ENCODE results near the gene CMIP. TPM values are rescaled to one million over a fixed set of nuclear protein-coding genes. Genes with fewer than 3 reads are reported as not detected.
"Not testable (repeated sequence)": the region's sequence is repeated elsewhere in the genome, so short reads cannot be mapped to it uniquely, and the experiment has no call there.

The CMIP gene
- total RNA-seq, 1 donor, result 15.7 TPM

- no peak overlapping the region for H3K4me3 ChIP-seq (ENCODE audit: low read depth, low read length)
- DNase-seq (ENCODE audit: low read depth), result no peak
- TF ChIP-seq, protein P1, sequence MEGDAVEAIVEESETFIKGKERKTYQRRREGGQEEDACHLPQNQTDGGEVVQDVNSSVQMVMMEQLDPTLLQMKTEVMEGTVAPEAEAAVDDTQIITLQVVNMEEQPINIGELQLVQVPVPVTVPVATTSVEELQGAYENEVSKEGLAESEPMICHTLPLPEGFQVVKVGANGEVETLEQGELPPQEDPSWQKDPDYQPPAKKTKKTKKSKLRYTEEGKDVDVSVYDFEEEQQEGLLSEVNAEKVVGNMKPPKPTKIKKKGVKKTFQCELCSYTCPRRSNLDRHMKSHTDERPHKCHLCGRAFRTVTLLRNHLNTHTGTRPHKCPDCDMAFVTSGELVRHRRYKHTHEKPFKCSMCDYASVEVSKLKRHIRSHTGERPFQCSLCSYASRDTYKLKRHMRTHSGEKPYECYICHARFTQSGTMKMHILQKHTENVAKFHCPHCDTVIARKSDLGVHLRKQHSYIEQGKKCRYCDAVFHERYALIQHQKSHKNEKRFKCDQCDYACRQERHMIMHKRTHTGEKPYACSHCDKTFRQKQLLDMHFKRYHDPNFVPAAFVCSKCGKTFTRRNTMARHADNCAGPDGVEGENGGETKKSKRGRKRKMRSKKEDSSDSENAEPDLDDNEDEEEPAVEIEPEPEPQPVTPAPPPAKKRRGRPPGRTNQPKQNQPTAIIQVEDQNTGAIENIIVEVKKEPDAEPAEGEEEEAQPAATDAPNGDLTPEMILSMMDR (IDR thresholded peaks at IDR 0.05; ENCODE audit: insufficient read depth, low read length), result no peak
Observed at GRCh38 chr16:81572386-81573144, 128.0 kb downstream of the CMIP start.

DNA sequence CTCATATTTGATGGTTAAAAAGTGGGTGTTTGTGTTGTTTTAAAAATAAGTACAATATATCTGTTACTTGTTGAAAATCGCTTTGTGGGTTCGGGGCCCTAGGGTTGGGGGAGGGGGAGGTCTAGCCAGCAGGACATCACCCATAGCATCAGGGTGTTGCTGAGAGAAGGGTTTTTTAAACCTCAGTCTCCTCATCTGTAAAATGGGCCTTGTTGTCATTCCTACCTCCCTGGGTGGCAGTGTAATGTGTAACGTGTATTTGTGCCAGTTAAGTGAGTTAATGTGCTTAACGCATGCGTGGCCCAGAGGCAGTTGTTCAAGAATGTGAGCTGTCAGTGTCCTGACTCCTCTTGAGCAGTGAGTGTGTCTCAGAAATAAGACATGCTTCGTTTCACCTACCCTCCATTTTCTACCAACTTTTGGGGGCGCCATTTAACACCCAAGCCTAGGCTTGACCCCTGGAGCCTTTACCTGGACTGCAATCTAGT lies 129.0 kb downstream of the CMIP start:
- H3K4me3 ChIP-seq (ENCODE audit: low read depth, low read length), result no peak overlapping the region
- TF ChIP-seq, protein P1 (IDR thresholded peaks at IDR 0.05; ENCODE audit: insufficient read depth, low read length), result no peak
- no peak for DNase-seq (ENCODE audit: low read depth)

- TF ChIP-seq, protein P1 (IDR thresholded peaks at IDR 0.05; ENCODE audit: insufficient read depth, low read length), result no peak
- DNase-seq (ENCODE audit: low read depth), result no peak
- H3K4me3 ChIP-seq (ENCODE audit: low read depth, low read length), result no peak overlapping the region
Observed at GRCh38 chr16:81574168-81574567, 129.6 kb downstream of the CMIP start.

- no peak overlapping the region for H3K4me3 ChIP-seq (ENCODE audit: low read depth, low read length)
- DNase-seq (ENCODE audit: low read depth), result no peak
- TF ChIP-seq, protein P1 (IDR thresholded peaks at IDR 0.05; ENCODE audit: insufficient read depth, low read length), result no peak
Observed at GRCh38 chr16:81575307-81575706, 130.7 kb downstream of the CMIP start.

DNA sequence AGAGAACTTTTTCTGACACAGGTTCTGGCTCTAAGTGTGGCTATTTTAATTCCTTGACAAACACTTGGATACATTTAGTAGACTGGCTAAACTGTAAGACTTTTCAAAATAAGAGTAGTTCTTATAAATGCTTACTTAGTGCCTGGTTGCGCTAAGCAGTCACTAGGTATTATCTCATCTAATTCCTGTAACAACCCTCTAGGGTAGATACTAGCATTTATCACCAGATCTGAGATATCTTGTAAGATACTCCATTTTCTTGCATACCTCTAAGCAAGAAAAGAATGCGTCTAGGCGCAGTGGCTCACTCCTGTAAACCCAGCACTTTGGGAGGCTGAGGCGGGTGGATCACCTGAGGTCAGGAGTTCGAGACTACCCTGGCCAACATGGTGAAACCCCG lies 131.2 kb downstream of the CMIP start:
- DNase-seq (ENCODE audit: low read depth), result no peak
- TF ChIP-seq, protein P1 (IDR thresholded peaks at IDR 0.05; ENCODE audit: insufficient read depth, low read length), result no peak
- H3K4me3 ChIP-seq (ENCODE audit: low read depth, low read length), result no peak overlapping the region

DNA sequence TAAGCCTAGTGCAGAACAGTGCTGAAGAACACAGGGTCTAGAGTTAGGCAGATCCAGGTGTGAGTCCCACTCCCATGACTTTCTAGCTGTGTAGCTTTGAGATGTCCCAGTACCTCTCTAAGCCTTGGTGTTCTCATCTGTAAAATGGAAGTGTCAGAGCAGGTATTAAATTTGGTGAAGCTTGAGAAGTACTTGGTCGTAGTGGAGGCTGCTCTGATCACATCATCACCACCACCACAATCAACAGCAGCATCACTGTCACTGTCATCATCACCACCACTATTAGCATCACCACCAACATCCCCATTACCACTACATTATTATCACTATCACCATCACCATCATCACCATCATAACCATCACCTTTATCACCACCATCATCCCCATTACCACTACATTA lies 132.1 kb downstream of the CMIP start:
- DNase-seq (ENCODE audit: low read depth), result no peak
- TF ChIP-seq, protein P1 (IDR thresholded peaks at IDR 0.05; ENCODE audit: insufficient read depth, low read length), result no peak
- H3K4me3 ChIP-seq (ENCODE audit: low read depth, low read length), result no peak overlapping the region

- not testable (repeated sequence) for H3K4me3 ChIP-seq (ENCODE audit: low read depth, low read length); DNase-seq (ENCODE audit: low read depth)
Observed at GRCh38 chr16:81577272-81577671, 132.7 kb downstream of the CMIP start.
